GM19099 (cell line): ENCODE measurements around the gene TMEM50A.

Source experiments
- POLR2A ChIP-seq: IDR thresholded peaks from 3 replicates; pipeline ENCODE4 v1.6.1; 2011; ENCODE audit warnings: low read depth; ENCODE audit not compliant: insufficient read length; ENCODE audit errors: extremely low read depth

The TMEM50A gene

DNA sequence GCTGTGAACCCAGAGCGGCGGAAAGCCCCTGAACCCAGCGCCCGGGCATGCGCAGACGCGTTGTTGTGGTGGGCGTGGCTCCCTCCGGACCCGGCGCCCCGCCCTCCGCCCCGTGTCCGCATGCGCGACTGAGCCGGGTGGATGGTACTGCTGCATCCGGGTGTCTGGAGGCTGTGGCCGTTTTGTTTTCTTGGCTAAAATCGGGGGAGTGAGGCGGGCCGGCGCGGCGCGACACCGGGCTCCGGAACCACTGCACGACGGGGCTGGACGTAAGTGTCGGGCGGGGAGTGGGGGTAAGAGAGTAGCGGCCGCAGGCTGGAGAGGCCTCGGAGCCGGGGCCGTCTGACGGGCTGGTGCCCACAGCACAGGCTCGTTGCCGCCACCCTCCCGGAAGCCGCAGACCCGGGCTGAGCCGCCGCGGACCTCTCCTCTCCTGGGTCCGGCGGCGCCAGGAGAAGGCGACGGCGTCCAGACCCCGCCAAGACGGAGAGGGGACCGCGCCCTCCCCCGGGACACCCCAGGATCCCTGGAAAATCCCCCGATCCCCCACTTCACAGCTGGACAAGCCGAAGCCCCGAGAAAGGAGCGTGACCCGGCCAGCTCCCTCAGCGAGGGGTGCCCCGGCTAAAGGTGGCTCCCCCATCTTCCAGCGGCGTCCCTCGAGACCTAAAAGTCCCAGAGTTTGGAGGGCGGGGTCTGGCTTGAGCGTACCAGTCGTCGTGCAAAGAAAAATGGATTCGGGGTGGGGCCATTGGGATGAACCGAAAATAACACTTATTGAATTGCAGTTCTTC lies at the start of gene TMEM50A:
TSS of gene TMEM50A (plus strand) at position 147 of the 794 bp plus-strand sequence. CDS start 2,153 bp downstream, outside the sequence.
- peak; percentile 71 for TF ChIP-seq POLR2A

DNA sequence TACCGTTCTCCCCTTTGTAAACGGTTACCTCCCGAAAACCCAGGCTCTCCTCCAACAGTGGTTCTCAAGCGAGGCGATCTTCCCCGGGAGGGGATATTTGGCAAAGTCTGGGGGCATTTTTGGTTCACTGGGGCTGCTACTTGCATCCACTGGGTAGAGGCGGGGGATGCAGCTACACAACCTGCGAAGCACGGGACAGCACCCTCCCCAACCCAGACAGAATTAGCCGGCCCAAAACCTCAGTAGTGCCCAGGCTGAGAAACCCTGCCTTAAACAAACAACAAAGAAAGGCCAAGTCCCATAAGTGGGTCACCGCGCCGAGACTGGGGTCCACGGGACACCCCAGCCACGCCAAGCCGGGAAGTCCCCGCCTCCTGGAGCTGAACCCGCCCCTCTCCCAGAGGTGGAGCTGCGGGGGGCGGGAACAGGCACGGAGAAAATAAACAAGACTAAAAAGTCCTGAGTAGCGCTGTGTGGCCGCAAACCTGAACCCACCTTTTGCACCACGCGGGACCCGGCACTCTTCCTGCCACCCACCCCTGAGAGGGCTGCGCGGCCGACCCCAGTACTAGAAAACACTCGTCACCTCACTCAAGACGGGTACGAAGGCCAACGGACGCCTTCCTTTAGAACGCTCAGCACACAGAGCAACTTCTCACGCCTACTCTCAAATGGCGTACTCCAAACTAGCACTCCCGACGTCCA lies 499 bp upstream of the TMEM50A start:
- peak; percentile 56 for TF ChIP-seq POLR2A

DNA sequence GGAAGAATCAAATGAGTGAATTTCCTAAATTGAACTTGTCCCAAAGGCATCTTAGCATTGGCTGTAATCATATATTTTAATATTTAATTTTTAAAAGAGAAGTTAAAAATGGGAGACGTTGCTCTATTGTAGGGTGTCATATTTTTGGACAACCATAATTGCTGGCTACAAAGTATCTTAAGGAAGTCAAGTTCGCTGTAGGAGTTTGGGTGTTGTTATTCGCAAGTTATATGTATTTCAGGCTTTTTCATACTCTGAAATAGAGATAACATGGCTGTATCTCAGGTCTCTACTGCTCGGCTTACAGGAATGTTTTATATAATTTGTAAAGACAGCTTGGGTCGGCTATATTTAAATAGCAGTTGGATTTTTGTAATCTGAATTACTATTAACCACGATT lies 852 bp downstream of the TMEM50A start:
- TF ChIP-seq POLR2A = no peak

DNA sequence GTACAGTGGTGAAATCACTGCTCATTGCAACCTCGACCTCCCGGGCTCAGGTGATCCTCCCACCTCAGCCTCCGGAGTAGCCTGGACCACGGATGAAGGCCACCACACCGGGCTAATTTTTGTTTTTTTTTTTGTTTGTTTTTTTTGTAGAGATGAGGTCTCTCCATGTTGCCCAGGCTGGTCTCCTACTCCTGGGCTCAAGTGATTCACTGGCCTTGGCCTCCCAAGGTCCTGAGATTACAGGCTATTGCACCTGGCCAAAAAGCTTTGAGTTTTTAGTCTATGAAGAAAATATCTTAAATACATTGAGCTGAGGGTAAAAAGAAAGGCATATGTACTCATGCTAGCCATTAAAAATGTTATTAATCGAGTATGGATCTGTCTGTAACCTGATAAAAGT lies 3.6 kb downstream of the TMEM50A start:
- no peak for TF ChIP-seq POLR2A

DNA sequence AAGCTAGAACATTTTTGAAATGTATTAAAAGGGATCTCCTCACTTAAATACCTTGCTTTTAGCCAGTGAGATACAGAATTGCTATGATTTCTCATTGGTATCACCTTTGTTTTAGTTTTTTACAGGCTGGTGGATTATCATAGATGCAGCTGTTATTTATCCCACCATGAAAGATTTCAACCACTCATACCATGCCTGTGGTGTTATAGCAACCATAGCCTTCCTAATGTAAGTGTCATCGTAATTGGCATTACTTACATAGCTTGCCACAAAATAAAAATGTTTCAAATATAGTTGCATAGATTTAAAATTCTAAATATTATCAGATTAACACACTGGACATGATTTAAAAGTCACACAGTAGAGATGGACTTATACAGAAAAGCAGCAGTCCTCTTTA lies 4.7 kb downstream of the TMEM50A start:
- TF ChIP-seq POLR2A = no peak

DNA sequence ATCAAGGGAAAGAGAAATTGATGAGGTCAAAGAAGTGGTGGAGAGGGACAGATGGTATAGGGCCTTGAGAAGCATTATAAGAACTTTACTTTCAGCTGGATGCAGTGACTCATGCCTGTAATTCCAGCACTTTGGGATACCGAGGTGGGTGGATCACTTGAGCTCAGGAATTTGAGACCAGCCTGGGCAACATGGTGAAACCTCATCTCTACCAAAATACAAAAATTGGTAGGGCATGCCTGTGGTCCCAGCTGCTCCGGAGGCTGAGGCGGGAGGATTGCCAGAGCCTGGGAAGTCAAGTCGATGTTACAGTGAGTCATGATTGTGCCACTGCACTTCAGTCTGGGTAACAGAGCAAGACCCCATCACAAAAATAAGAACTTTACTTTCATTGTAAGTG lies 5.7 kb downstream of the TMEM50A start:
- TF ChIP-seq POLR2A = no peak

DNA sequence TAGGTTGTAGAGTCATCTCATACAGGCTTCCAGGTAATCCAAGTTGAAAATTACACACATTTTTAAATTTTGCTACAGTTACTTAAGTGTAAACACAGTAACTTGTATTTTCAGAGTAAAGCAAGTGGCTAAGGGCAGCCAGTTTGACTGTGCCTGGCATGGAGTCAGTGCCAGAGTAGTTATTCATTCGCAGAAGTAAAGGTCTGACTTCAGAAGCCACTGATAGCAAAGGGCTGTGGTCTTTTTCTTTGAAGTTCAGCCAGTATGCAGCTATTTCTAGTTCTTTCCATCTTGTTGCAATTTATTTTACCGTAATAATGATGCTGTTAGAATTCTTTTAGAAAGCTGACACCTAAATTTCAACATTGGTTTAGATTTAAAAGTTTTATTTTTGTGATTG lies 9.4 kb downstream of the TMEM50A start:
- TF ChIP-seq POLR2A = no peak

DNA sequence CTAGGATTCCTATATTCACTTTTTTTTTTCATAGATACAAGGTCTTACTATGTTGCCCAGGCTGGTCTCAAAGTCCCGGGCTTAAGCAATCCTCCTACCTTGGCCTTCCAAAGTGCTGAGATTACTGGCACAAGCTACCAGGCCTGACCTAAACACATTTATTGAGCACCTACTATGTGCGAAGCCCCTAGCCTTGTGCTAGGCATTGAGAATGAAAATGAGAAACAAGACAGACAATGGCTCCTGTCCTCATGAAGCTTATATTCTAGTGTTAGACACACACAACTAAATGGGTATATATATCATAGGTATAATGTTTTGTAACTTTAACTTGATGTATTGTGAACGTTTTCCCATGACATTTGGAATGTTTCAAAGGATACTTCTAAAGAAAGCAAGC lies 11.5 kb downstream of the TMEM50A start:
- no peak for TF ChIP-seq POLR2A

DNA sequence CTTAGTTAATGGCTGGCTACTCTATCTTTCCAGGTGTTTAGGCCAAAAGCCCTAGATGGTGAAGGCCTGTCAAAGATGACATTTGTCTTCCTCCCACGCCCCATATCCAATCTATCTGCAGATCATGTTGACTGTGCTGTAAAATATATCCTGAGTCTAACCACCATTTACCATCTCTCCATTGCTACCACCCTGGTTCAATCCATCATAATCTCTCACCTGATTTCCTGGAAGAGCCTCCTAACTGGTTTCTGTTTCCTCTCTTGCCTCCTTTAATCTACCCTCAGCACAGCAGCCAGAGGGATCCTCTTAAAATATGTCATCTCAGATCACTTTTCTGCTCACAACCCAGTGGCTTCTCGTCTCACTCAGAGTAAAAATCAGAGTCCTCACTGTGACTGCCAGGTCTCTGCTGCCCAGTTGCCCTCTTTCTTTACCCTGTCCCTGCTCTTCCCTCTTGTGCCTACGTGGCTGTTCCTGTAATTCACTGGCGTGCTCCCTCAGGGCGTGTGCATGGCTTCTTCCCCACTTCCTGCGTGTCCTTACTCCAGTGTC lies 17.8 kb downstream of the TMEM50A start:
- TF ChIP-seq POLR2A = no peak

DNA sequence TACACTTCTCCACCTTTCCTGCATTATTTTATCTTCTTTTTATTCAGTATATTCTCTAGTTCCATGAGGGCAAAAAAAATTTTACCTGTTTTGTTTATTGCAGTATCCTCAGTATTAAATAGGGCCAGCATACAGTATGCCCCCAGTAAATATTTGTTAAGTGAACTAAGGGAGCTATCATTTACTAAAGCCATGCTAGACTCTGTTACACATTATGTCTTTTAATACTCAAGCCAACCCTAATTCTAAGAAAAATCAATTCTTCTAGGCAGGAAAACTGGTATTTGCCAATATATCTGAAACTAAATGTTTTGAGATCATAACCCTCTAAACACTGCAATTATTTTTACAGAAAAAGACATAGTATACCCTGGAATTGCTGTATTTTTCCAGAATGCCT lies 18.3 kb downstream of the TMEM50A start:
- no peak for TF ChIP-seq POLR2A

DNA sequence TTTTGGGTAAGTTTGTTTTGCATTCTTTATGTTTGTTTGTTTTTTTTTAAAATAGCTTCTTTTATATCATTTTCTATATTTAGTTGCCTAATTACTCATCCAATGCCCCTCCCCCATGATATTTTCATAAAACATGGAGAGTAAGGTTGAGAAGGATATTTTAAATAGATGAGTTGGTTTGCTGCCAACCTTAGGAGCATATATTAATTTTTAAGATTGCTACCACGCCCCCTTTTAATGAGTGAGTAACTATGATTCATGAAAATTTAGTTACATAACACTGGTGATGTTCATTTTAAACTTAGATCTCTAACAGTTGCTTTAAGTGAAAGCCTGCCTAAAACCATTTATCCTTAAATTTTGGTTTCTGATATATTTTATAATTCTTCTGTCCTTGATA lies 18.7 kb downstream of the TMEM50A start:
- TF ChIP-seq POLR2A = no peak

DNA sequence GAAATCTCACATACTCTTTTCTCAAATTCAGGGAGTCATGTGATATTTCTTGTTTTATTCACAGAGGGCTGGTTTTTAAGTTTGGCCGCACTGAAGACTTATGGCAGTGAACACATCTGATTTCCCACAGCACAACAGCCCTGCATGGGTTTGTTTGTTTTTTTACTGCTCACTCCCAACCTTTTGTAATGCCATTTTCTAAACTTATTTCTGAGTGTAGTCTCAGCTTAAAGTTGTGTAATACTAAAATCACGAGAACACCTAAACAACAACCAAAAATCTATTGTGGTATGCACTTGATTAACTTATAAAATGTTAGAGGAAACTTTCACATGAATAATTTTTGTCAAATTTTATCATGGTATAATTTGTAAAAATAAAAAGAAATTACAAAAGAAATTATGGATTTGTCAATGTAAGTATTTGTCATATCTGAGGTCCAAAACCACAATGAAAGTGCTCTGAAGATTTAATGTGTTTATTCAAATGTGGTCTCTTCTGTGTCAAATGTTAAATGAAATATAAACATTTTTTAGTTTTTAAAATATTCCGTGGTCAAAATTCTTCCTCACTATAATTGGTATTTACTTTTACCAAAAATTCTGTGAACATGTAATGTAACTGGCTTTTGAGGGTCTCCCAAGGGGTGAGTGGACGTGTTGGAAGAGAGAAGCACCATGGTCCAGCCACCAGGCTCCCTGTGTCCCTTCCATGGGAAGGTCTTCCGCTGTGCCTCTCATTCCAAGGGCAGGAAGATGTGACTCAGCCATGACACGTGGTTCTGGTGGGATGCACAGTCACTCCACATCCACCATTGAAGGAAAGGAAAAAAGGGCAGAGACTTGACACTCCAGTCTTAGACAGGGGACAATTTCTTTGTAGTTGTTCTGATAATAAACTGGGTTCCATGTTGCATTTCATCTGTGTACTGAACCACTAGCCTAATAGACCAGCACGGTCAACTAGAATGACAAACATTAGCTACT lies 22.8 kb downstream of the TMEM50A start:
- no peak for TF ChIP-seq POLR2A

DNA sequence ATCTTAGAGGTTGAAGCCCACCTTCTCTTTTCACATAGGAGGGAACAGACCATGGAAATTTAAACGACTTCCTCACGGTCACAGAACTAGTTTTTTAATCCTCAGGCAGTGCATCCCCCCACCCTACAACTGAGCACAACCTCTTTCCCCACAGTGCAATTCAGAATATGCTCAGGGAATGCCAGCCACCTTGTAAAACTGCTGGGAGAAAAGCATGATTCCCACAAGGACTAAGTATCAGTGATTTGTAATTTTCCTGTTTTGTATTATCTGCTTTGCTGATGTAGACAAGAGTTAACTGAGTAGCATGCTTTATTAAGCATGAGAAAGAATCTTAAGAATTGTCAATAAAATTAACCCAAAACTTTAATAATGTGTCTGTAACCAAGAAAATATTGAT lies 23.8 kb downstream of the TMEM50A start:
- TF ChIP-seq POLR2A = no peak

DNA sequence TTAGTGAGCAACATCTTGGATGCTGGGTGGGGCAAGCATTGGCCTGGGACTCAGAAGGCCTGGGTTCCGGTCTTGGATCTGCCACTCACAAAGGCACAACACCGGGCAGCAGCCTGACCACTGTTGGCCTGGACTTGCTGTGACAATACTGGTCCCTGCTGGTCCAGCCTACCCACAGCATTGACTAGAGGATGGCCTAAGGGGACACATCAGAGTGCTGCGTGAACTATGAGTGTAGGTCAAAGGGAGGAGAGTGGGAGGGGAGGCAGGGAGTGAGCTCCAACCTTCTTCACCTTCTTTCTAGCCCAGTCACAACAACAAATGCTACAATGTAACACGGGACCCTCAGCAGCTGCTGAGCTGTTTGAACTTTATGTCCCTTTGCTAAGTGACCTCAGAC lies 31.1 kb downstream of the TMEM50A start:
- TF ChIP-seq POLR2A = no peak

DNA sequence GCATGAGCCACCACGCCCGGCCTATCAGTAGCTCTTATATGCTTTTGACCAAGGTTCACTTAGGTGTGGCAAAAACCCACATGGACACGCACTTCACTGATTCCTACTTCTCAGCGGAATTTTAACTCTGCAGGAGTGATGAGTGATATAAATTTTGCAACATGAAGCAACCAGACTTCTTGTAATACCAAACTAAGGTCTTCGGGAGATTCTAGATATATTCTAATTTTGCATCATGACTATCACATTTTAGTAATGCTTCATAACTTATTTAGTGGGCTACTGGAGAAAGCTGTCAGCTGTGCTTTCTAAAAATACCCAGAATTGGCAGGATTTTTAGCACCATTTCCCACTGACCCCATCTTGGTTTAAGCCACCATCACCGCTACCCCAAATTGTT lies 54.7 kb downstream of the TMEM50A start:
- TF ChIP-seq POLR2A = no peak
